AG04450 (cell line): ENCODE data around the gene MYL2. TPM values are rescaled to one million over a fixed set of nuclear protein-coding genes. Genes with fewer than 3 reads are reported as not detected.
"Not testable (repeated sequence)": the region's sequence is repeated elsewhere in the genome, so short reads cannot be mapped to it uniquely, and the experiment has no call there.

Source experiments
- CTCF ChIA-PET: fragments of 300-600, 350-600 bp; formaldehyde crosslinking; extraction: SDS; loops from one replicate; lab custom pipeline; 2022; ENCODE audit warnings: antibody characterized with exemption, inconsistent platforms; lab: Charles Lee
- POLR2A ChIA-PET: fragments of 350-600 bp; formaldehyde crosslinking; extraction: SDS; loops from one replicate; lab custom pipeline; 2021; ENCODE audit warnings: antibody characterized with exemption, inconsistent platforms; lab: Yijun Ruan, JAX
- DNase-seq: peaks from one replicate; pipeline ENCODE4 v3.0.0-alpha.2; 2011; ENCODE audit warnings: low read depth, low spot score
- H3K27ac ChIP-seq: one replicate; pipeline ENCODE4 v1.5.1; 2012; ENCODE audit warnings: low read depth, low read length, control low read depth
- H3K27me3 ChIP-seq: one replicate; pipeline ENCODE4 v1.6.0; 2012; ENCODE audit warnings: low read length; ENCODE audit not compliant: control insufficient read depth, insufficient read depth
- H3K4me3 ChIP-seq: 2 replicates; pipeline ENCODE4 v1.5.1; 2011; ENCODE audit warnings: mild to moderate bottlenecking, low read depth, low read length, control low read depth
- H3K9me3 ChIP-seq: 2 replicates; pipeline ENCODE4 v1.5.1; 2012; ENCODE audit warnings: low read length; ENCODE audit not compliant: control insufficient read depth, insufficient read depth
- polyA plus RNA-seq: library from polyadenylated mRNA; depleted of rRNA; stranded (reverse); fragments of >200 nt; gene quantifications from 2 replicates; pipeline ENCODE4 v1.2.3, GENCODE V29; 2011
- TF ChIP-seq, protein P1 (sequence below): IDR thresholded peaks from 2 replicates; pipeline ENCODE4 v1.5.1; 2011; ENCODE audit warnings: low read depth, low read length, control low read depth, inconsistent platforms

Gene MYL2
- polyA plus RNA-seq, 1 experiment, result not detected

DNA sequence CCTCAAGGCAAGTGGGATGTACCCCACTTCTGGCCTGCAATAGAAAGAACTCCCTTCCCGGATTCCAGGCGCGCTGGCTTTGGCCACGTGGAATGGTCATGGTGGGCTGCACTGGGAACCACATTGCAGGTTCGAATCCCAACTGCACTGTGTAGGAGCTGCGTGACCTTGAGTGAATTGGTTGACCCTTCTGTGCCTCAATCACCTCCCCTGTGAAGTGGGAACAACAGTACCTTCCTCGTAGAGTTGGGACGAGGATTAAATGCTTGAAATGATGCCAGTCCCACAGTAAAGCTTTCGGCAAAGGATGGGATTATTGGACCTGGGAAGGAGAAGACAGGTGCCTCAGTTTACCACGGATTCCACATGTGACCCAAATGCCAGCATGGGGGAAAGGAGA is 36.8 kb upstream of the MYL2 start:
- H3K27ac ChIP-seq, result no peak overlapping the region
- ChIA-PET POLR2A (no interaction called here), CTCF (interaction anchor here (0.9 kb wide), 1 partner anchor 20 kb away, joined by 4 read pairs; no protein-coding TSS in a partner anchor)
- DNase-seq, result no peak
- TF ChIP-seq, protein P1, sequence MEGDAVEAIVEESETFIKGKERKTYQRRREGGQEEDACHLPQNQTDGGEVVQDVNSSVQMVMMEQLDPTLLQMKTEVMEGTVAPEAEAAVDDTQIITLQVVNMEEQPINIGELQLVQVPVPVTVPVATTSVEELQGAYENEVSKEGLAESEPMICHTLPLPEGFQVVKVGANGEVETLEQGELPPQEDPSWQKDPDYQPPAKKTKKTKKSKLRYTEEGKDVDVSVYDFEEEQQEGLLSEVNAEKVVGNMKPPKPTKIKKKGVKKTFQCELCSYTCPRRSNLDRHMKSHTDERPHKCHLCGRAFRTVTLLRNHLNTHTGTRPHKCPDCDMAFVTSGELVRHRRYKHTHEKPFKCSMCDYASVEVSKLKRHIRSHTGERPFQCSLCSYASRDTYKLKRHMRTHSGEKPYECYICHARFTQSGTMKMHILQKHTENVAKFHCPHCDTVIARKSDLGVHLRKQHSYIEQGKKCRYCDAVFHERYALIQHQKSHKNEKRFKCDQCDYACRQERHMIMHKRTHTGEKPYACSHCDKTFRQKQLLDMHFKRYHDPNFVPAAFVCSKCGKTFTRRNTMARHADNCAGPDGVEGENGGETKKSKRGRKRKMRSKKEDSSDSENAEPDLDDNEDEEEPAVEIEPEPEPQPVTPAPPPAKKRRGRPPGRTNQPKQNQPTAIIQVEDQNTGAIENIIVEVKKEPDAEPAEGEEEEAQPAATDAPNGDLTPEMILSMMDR, result no peak
- no peaks in the 10 kb centered on the region for H3K9me3 ChIP-seq
- H3K4me3 ChIP-seq, result no peak overlapping the region
- no peaks in the 10 kb centered on the region for H3K27me3 ChIP-seq

DNA sequence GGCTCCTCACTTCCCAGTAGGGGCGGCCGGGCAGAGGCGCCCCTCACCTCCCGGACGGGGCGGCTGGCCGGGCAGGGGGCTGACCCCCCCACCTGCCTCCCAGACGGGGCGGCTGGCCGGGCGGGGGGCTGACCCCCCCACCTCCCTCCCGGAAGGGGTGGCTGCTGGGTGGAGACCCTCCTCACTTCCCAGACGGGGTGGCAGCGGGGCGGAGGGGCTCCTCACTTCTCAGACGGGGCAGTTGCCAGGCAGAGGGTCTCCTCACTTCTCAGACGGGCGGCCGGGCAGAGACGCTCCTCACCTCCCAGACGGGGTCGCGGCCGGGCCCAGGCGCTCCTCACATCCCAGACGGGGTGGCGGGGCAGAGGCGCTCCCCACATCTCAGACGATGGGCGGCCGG is 30.5 kb upstream of the MYL2 start:
- H3K27ac ChIP-seq, H3K27me3 ChIP-seq, POLR2A ChIA-PET, DNase-seq, H3K9me3 ChIP-seq, CTCF ChIA-PET, H3K4me3 ChIP-seq: not testable (repeated sequence)

DNA sequence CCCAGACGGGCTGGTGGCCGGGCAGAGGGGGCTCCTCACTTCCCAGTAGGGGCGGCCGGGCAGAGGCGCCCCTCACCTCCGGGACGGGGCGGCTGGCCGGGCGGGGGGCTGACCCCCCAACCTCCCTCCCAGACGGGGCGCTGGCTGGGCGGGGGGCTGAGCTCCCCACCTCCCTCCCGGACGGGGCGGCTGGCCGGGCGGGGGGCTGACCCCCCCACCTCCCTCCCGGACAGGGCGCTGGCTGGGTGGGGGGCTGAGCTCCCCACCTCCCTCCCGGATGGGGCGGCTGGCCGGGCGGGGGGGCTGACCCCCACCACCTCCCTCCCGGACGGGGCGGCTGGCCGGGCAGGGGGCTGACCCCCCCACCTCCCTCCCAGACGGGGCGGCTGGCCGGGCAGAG is 30.1 kb upstream of the MYL2 start:
- H3K4me3 ChIP-seq, H3K9me3 ChIP-seq, H3K27ac ChIP-seq, POLR2A ChIA-PET, CTCF ChIA-PET, DNase-seq, H3K27me3 ChIP-seq: not testable (repeated sequence)

DNA sequence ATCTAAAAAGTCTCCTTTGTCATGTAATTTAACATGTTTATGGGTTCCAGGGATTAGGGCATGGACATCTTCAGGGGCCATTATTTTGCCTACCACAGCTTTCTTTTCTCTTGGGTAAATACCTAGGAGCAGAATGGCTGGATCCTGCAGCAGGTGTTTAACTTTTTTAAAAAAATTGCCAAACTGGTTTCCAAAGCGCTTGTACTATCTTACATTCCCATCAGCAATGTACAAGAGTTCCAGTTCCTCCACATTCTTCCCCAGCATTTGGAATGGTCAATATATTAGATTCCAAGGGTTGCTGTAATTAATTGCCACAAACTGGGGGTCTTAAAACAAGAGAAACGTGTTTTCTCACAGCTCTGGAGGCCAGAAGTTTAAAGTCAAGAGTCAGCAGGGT is 27.7 kb upstream of the MYL2 start:
- CTCF ChIA-PET, result no interaction called here

DNA sequence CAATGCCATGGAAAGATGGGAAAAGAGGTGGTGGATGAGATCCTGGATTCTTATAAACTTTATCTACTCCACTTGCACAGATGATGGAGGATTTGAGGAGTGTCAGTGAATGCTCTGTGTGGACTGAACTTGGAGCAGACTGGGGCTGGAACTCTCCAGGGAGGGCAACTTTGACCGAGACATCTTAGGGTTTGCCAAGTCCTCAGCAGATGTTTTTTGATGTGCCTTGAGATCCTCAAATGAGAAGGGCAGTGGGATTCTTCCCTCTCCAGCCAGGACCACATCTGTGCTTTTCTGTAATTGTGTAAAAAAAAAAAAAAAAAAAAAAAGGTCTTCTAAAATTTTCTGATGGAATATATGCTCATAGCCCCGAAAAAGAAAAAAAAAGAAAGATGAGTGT is 23.0 kb upstream of the MYL2 start:
- Histone ChIP-seq H3K27me3 (no peaks in the 10 kb centered on the region), H3K4me3 (no peak overlapping the region), H3K27ac (no peak overlapping the region), H3K9me3 (no peaks in the 10 kb centered on the region; the same call in 1 of the 2 replicates)
- TF ChIP-seq, protein P1, result no peak
- ChIA-PET CTCF (no interaction called here), POLR2A (no interaction called here)
- DNase-seq, result no peak

More for the DNA sequence above, 27.7 kb upstream of the MYL2 start:
- Histone ChIP-seq H3K27me3 (no peaks in the 10 kb centered on the region), H3K4me3 (no peak overlapping the region), H3K27ac (no peak overlapping the region), H3K9me3 (no peaks in the 10 kb centered on the region)
- TF ChIP-seq, protein P1, result no peak
- no peak for DNase-seq
- POLR2A ChIA-PET, result no interaction called here

DNA sequence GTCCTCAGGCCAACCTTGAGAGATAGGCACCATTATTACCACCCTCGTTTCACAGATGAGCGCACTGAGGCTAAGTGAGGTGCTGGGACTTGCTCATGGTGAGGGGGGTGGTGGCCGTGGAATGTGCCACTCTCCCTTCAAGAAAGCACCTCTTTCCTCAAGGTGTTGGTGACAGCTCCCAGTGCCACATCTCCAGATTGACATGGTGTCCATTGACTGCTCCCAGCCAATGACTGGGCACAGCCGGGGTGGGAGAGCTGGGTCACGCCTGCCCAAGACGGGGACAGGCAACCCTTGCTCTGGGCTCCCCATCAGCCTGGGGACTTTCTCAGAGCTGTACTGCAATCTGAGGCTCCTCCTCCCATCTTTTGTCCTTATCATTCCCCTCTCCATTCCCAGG is 21.0 kb upstream of the MYL2 start:
- DNase-seq, result no peak
- ChIA-PET CTCF (interaction anchor here (0.6 kb wide), 1 partner anchor 1201 kb away, joined by 3 read pairs; no protein-coding TSS in a partner anchor), POLR2A (interaction anchor here (0.5 to 0.6 kb wide), 2 partner anchors 12 to 713 kb away, joined by 3 read pairs; no protein-coding TSS in a partner anchor)
- Histone ChIP-seq H3K4me3 (no peak overlapping the region), H3K27me3 (no peaks in the 10 kb centered on the region), H3K27ac (no peak overlapping the region), H3K9me3 (no peaks in the 10 kb centered on the region; the same call in 1 of the 2 replicates)
- TF ChIP-seq, protein P1, result no peak
